OCI-LY3 (cell line): ENCODE measurements around the gene ARID5A.

Experiments used
- EZH2phosphoT487 ChIP-seq: fragments of 200-600 bp; shearing (Covaris generic); IDR thresholded peaks from 2 replicates; pipeline ENCODE4 v1.6.1; 2018; ENCODE audit warnings: antibody characterized with exemption, mixed run types, low read depth
- TF ChIP-seq, protein P1 (sequence below): fragments of 200-600, 300-600 bp; sonication (generic); IDR thresholded peaks from 2 replicates; pipeline ENCODE4 v1.5.1; 2014; ENCODE audit warnings: antibody characterized with exemption, low read length, low read depth

DNA sequence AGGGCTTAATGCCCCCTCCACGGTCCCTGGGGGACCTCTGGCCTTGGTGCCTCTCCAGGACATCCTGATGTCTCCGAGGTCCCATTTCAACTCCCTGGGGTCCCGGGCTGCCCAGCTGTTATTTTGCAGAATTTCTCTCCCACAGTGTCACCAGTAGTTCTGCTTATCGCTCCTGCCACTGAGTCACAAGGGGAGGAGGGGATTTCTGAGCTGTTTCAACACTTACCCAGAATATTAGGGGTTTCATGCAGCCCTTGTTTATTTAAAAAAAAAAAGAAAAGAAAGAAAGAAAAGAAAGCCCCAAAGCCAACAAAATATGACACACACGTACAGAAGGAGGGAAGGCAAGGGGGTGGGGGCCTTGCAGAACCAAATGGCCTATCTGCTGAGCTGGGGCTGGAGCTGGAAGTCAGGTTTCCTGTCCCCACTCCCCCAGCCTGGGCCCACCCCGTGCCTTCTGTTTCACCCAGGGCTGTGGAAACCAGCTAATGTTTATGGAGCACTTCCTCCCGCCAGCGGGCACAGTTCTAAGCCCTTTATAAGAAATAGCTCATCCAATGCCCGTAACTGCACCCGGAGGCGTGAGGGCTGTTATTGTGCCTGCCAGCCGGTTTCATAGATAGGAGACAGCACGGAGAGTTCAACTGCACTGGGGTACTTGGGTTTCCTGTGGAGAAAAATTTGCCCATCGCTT lies 8.4 kb upstream of the ARID5A start:
- TF ChIP-seq, protein P1, sequence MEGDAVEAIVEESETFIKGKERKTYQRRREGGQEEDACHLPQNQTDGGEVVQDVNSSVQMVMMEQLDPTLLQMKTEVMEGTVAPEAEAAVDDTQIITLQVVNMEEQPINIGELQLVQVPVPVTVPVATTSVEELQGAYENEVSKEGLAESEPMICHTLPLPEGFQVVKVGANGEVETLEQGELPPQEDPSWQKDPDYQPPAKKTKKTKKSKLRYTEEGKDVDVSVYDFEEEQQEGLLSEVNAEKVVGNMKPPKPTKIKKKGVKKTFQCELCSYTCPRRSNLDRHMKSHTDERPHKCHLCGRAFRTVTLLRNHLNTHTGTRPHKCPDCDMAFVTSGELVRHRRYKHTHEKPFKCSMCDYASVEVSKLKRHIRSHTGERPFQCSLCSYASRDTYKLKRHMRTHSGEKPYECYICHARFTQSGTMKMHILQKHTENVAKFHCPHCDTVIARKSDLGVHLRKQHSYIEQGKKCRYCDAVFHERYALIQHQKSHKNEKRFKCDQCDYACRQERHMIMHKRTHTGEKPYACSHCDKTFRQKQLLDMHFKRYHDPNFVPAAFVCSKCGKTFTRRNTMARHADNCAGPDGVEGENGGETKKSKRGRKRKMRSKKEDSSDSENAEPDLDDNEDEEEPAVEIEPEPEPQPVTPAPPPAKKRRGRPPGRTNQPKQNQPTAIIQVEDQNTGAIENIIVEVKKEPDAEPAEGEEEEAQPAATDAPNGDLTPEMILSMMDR, result no peak
- TF ChIP-seq EZH2phosphoT487, result no peak
